KBM-7 (cell line): ENCODE results near the gene PCDHB8.
"Not testable (repeated sequence)": the region's sequence is repeated elsewhere in the genome, so short reads cannot be mapped to it uniquely, and the experiment has no call there.

Source experiments
- DNase-seq: peaks from one replicate; pipeline ENCODE4 v3.0.0-alpha.2; 2015
- in situ Hi-C: fragments of 300-500 bp; cut with MboI; formaldehyde crosslinking; loops from 2 replicates; pipeline ENCODE4 v1.14.3; 2020; ENCODE audit warnings: low sequenced_read_pairs, low pct_unique_long_range_greater_than_20kb, mixed read lengths

The PCDHB8 gene

GRCh38 chr5:141215504-141215903 lies 37.9 kb downstream of the PCDHB8 start:
- in situ Hi-C loops, result loop anchor here (25.0 kb wide), 1 partner anchor 347 kb away; no protein-coding TSS in a partner anchor

GRCh38 chr5:141216035-141216434 lies 38.4 kb downstream of the PCDHB8 start:
- in situ Hi-C loops, result loop anchor here (25.0 kb wide), 1 partner anchor 346 kb away; no protein-coding TSS in a partner anchor
- DNase-seq, result not testable (repeated sequence)

More at GRCh38 chr5:141215504-141215903, 37.9 kb downstream of the PCDHB8 start:
- DNase-seq, result not testable (repeated sequence)

GRCh38 chr5:141223112-141223783 lies 45.7 kb downstream of the PCDHB8 start, which contains the start of gene PCDHB14:
Gene PCDHB14, plus strand, starts transcription at chr5:141223343. Its CDS starts 163 bp downstream, at chr5:141223506.
- in situ Hi-C loops, result loop anchor here (25.0 kb wide), 1 partner anchor 339 kb away; no protein-coding TSS in a partner anchor

GRCh38 chr5:141224844-141225243 lies 47.3 kb downstream of the PCDHB8 start:
- in situ Hi-C loops, result loop anchor here (25.0 kb wide), 1 partner anchor 337 kb away; no protein-coding TSS in a partner anchor
- DNase-seq, result not testable (repeated sequence)

More at GRCh38 chr5:141223112-141223783, 45.7 kb downstream of the PCDHB8 start, which contains the start of gene PCDHB14:
- DNase-seq, result peak; percentile 47

- DNase-seq, in situ Hi-C loops: not testable (repeated sequence)
Measured at GRCh38 chr5:141225421-141225820, 47.8 kb downstream of the PCDHB8 start.
